Fibroblast of lung (primary cell): ENCODE data around the gene HP1BP3. TPM values are rescaled to one million over a fixed set of nuclear protein-coding genes. Genes with fewer than 3 reads are reported as not detected.

Experiments
- DNase-seq, 2 donors: peaks; one replicate each; pipeline versions ENCODE4 v3.0.0 to v3.0.0-alpha.2; 2010; ENCODE audit warnings: low read depth in 2 of 2
- H2AFZ ChIP-seq: 2 replicates; pipeline ENCODE4 v1.5.1; 2012; ENCODE audit warnings: low read length, control low read depth, inconsistent platforms
- H3K27ac ChIP-seq: 2 replicates; pipeline ENCODE4 v1.5.1; 2011; ENCODE audit warnings: low read length, control low read depth; ENCODE audit not compliant: insufficient read depth
- H3K27me3 ChIP-seq: 2 replicates; pipeline ENCODE4 v1.5.1; 2011; ENCODE audit warnings: mild to moderate bottlenecking, low read length; ENCODE audit not compliant: control insufficient read depth, insufficient read depth
- H3K36me3 ChIP-seq: 2 replicates; pipeline ENCODE4 v1.5.1; 2011; ENCODE audit warnings: low read length; ENCODE audit not compliant: control insufficient read depth, insufficient read depth
- H3K4me1 ChIP-seq: 2 replicates; pipeline ENCODE4 v1.5.1; 2011; ENCODE audit warnings: low read length; ENCODE audit not compliant: control insufficient read depth, insufficient read depth; ENCODE audit errors: extremely low read depth
- H3K4me2 ChIP-seq: 2 replicates; pipeline ENCODE4 v1.5.1; 2011; ENCODE audit warnings: low read length, control low read depth; ENCODE audit not compliant: insufficient read depth; ENCODE audit errors: extremely low read depth
- H3K4me3 ChIP-seq, 4 experiments: fragments of 200-600 bp in 1 of 4; sonication (generic) in 1 of 4; replicated peaks in 1 of 4; 2 replicates each; pipeline ENCODE4 v1.5.1; 2011 to 2016; ENCODE audit warnings: low read length in 4 of 4, low read depth in 3 of 4, mild to moderate bottlenecking in 3 of 4, control low read depth in 2 of 4, inconsistent platforms in 1 of 4, mixed read lengths in 1 of 4; ENCODE audit not compliant: insufficient read depth in 1 of 4; ENCODE audit errors: control extremely low read depth in 1 of 4
- H3K79me2 ChIP-seq: 2 replicates; pipeline ENCODE4 v1.5.1; 2012; ENCODE audit warnings: mild to moderate bottlenecking, low read length, inconsistent platforms; ENCODE audit not compliant: control insufficient read depth, insufficient read depth
- H3K9ac ChIP-seq: 2 replicates; pipeline ENCODE4 v1.5.1; 2011; ENCODE audit warnings: mild to moderate bottlenecking, low read length, control low read depth; ENCODE audit not compliant: insufficient read depth
- H3K9me3 ChIP-seq: 2 replicates; pipeline ENCODE4 v1.5.1; 2012; ENCODE audit warnings: low read depth, low read length; ENCODE audit not compliant: control insufficient read depth, insufficient read depth
- H4K20me1 ChIP-seq: 2 replicates; pipeline ENCODE4 v1.5.1; 2011; ENCODE audit warnings: low read length; ENCODE audit not compliant: control insufficient read depth, insufficient read depth; ENCODE audit errors: extremely low read depth
- CTCF ChIP-seq, 2 donors: IDR thresholded peaks in 1 of 2; conservative IDR thresholded peaks in 1 of 2; 1 replicate in 1 of 2; 2 replicates in 1 of 2; pipeline ENCODE4 v1.5.1; 2011 to 2012; ENCODE audit warnings: low read length in 2 of 2, control low read depth in 1 of 2, inconsistent platforms in 1 of 2, low read depth in 1 of 2, mild to moderate bottlenecking in 1 of 2
- EZH2 ChIP-seq: IDR thresholded peaks from 2 replicates; pipeline ENCODE4 v1.5.1; 2012; ENCODE audit warnings: low read length, control low read depth, mild to moderate bottlenecking; ENCODE audit errors: missing control alignments
- polyA plus RNA-seq, 2 donors: library from polyadenylated mRNA; depleted of rRNA in 1 of 2; stranded (reverse) in 1 of 2; unstranded in 1 of 2; fragments of >200 nt; gene quantifications; 2 replicates each; pipeline ENCODE4 v1.2.1, GENCODE V29; 2011 to 2012; ENCODE audit warnings: missing spikeins in 1 of 2
- total RNA-seq: library from RNA; depleted of rRNA; stranded (reverse); fragments of >200 nt; gene quantifications from 2 replicates; pipeline ENCODE4 v1.2.1, GENCODE V29; 2014

The HP1BP3 gene
- total and polyA plus RNA-seq, 2 donors (not counting 1 experiment from before 2014, with no cell fraction given): 201 to 255 TPM

GRCh38 chr1:20753589-20753988 lies 33.5 kb downstream of the HP1BP3 start:
- Histone ChIP-seq H4K20me1 (no peaks in the 10 kb centered on the region), H3K27ac (no peak overlapping the region), H3K9me3 (no peaks in the 10 kb centered on the region), H3K36me3 (peaks cover 9% of the 10 kb centered on the region), H2AFZ (no peak overlapping the region), H3K4me3 (no peak overlapping the region), H3K4me2 (no peak overlapping the region), H3K4me1 (peaks cover 3% of the 10 kb centered on the region), H3K79me2 (no peaks in the 10 kb centered on the region), H3K27me3 (no peaks in the 10 kb centered on the region), H3K9ac (no peak overlapping the region)
- peak; percentile 14 to 70 for DNase-seq
- no peak for TF ChIP-seq EZH2
- TF ChIP-seq CTCF (conservative IDR thresholded peaks at IDR 0.05 in 1 of 2, IDR thresholded peaks at IDR 0.05 in 1 of 2; ENCODE audit: low read depth in 1 of 2, low read length in 2 of 2): no peak

GRCh38 chr1:20751462-20751990 lies 35.6 kb downstream of the HP1BP3 start:
- Histone ChIP-seq H3K27ac (no peak overlapping the region), H2AFZ (no peak overlapping the region), H3K4me1 (peaks cover 3% of the 10 kb centered on the region), H3K36me3 (peaks cover 13% of the 10 kb centered on the region), H3K79me2 (no peaks in the 10 kb centered on the region), H3K27me3 (no peaks in the 10 kb centered on the region), H3K4me3 (no peak overlapping the region), H3K9ac (no peak overlapping the region), H3K4me2 (no peak overlapping the region), H3K9me3 (no peaks in the 10 kb centered on the region), H4K20me1 (no peaks in the 10 kb centered on the region)
- TF ChIP-seq EZH2 (no peak), CTCF (conservative IDR thresholded peaks at IDR 0.05 in 1 of 2, IDR thresholded peaks at IDR 0.05 in 1 of 2; ENCODE audit: low read depth in 1 of 2, low read length in 2 of 2) (no peak)
- no peak for DNase-seq

GRCh38 chr1:20742671-20743070 lies 44.4 kb downstream of the HP1BP3 start:
- no peak overlapping the region for H3K4me2 ChIP-seq
- no peak for TF ChIP-seq EZH2
- TF ChIP-seq CTCF (conservative IDR thresholded peaks at IDR 0.05 in 1 of 2, IDR thresholded peaks at IDR 0.05 in 1 of 2; ENCODE audit: low read depth in 1 of 2, low read length in 2 of 2): no peak
- H3K4me3 ChIP-seq: no peak overlapping the region
- no peak overlapping the region for H3K9ac ChIP-seq
- H3K4me1 ChIP-seq: peaks cover 3% of the 10 kb centered on the region
- H3K27ac ChIP-seq: no peak overlapping the region
- DNase-seq: no peak
- no peaks in the 10 kb centered on the region for H4K20me1 ChIP-seq
- H3K36me3 ChIP-seq: peaks cover 10% of the 10 kb centered on the region
- no peak overlapping the region for H2AFZ ChIP-seq
- no peaks in the 10 kb centered on the region for H3K9me3 ChIP-seq
- H3K79me2 ChIP-seq: no peaks in the 10 kb centered on the region
- H3K27me3 ChIP-seq: no peaks in the 10 kb centered on the region
